Measurements from ENCODE around the gene YES1.
"Not testable (repeated sequence)": the region's sequence is repeated elsewhere in the genome, so short reads cannot be mapped to it uniquely, and the experiment has no call there.

The YES1 gene

DNA sequence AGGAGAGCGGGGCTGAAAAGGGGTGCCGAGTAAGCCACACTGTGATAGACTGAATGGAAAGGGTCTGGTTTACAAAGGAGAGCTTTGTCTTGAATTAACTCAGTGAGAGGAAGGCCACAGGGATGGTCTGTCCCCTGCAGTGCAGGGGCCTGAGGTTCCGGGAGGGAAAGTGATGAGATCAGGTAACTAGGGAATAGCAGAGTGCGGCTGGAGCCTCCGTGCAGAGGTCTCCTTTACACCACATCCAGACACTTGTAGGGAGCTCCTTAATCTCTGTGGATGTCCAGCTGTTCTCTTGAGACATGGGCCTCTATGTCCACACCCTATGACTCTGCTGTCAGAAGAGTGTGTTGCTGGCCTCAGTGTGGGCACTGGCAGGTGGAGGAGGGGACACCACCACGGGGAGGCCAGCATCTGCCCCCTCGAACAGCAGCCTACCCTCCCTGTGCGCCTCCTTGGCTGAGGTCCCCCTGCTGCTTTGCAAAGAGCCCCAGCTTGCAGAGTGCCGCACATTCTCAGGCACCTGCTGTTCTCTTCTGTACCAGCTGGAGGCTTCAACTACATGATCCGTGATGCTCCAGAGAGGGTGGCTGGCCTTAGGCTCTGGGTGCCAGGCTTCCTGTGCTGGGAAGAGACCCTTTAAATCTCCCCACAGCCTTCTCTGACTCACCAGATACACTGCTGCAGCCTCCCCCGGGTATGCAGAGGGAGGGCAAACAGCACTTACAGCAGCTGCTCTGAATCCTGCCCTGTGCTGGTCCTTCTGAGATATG lies 125.5 kb downstream of the YES1 start:
- no peak for DNase-seq (ENCODE audit: low read depth in 1 of 2, low spot score in 1 of 2)

DNA sequence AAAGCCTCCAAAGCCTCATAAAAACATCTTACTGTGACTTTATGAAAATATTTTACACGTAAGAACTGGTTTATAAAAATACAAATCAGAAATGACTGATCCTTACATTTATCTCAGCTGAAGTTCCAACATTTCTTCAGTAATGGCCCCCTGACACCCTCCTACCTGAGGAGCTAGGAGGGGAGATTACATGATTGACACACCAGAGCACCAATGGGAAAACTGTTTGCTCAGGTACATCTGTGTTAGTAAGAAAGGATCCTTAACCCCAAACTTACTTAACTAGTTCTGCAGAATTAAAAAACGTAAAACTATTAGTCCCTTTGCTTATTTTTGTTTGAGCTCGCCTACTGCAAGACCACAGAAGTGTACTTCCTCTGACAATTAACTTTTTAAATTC lies 126.6 kb downstream of the YES1 start:
- DNase-seq (ENCODE audit: low read depth in 1 of 2, low spot score in 1 of 2), result no peak

DNA sequence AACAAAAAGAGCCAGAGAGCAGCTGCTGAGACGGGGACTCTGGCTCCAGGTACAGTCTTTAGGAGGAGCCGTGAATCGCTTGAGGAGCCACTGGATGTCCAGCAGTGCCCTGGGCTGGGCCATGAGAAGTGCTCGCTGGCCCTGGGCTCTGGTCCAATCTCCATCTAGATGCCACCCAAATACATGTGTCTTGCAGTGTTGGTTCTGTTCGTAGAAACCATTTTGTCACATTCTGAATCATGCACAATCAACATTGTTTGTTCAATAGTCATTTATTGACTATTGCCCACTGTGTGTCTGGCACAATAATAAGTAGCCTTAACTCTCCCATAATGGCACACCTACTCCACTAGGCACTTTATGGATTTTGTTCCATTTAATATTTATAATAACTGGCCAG lies 128.5 kb downstream of the YES1 start:
- no peak for DNase-seq (ENCODE audit: low read depth in 1 of 2, low spot score in 1 of 2)

GRCh38 chr18:682833-683232 lies 129.2 kb downstream of the YES1 start:
- DNase-seq (ENCODE audit: low read depth in 1 of 2, low spot score in 1 of 2), result no peak

DNA sequence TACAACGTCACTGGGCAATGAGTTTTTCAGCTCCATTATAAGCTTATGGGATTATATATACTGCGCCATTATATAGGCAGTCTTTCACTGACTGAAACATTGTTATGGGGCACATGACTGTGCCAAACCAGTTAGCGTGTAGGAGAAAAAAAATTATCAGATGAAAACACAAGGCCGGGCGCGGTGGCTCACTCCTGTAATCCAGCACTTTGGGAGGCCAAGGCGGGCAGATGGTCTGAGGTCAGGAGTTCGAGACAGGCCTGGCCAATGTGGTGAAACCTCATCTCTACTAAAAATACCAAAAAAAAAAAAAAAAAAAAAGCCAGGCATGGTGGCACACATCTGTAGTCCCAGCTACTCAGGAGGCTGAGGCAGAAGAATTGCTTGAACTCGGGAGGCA lies 129.6 kb downstream of the YES1 start:
- not testable (repeated sequence) for DNase-seq (ENCODE audit: low read depth in 1 of 2, low spot score in 1 of 2)

GRCh38 chr18:681985-682384 lies 130.1 kb downstream of the YES1 start:
- DNase-seq (ENCODE audit: low read depth in 1 of 2, low spot score in 1 of 2), result no peak

- DNase-seq (ENCODE audit: low read depth in 1 of 2, low spot score in 1 of 2), result no peak
Measured at GRCh38 chr18:680392-680791, 131.7 kb downstream of the YES1 start.

- no peak for DNase-seq (ENCODE audit: low read depth in 1 of 2, low spot score in 1 of 2)
Measured at GRCh38 chr18:679516-679915, 132.5 kb downstream of the YES1 start.

- no peak for DNase-seq (ENCODE audit: low read depth in 1 of 2, low spot score in 1 of 2)
Measured at GRCh38 chr18:678482-679182, 133.4 kb downstream of the YES1 start.

- DNase-seq (ENCODE audit: low read depth in 1 of 2, low spot score in 1 of 2), result no peak
Measured at GRCh38 chr18:677951-678381, 134.1 kb downstream of the YES1 start.

DNA sequence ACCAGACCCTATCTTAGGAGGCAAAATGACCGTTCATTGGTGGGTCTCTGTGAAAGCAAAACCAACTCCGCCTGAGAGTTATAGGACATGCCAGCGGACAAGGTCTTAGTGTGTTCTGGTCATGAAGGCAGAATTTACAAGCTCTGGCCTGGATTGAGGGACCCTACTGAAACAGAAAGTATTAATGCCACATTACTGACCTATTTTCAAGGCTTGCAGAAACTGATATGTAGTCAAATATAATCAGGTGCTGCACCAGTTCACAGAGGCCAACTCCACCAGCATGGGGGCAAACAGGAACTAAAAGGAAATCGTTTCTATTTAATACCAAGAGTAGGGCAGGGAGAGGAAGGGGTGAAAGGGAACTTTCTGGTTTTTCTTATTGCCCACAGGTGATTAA lies 134.9 kb downstream of the YES1 start:
- no peak for DNase-seq (ENCODE audit: low read depth in 1 of 2, low spot score in 1 of 2)

DNA sequence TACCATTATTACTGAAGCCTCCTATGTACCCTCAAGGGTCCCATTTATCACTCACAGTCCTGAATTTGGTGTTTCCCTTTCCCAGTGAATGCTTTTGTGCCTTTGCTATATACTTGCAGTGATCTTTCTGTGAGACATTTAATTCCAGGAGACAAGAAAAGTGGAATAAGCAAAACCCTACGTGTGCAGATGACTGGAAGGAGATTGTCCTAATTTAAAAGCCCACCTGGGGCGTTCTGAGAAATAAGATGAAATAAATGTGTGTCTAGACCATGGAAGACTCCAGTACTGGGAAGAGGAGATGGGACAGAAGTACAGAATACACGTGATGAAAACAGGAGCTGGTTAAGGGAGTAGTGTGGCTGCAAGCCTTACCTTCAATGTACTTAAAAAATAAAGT lies 135.3 kb downstream of the YES1 start:
- DNase-seq (ENCODE audit: low read depth in 1 of 2, low spot score in 1 of 2), result no peak

DNA sequence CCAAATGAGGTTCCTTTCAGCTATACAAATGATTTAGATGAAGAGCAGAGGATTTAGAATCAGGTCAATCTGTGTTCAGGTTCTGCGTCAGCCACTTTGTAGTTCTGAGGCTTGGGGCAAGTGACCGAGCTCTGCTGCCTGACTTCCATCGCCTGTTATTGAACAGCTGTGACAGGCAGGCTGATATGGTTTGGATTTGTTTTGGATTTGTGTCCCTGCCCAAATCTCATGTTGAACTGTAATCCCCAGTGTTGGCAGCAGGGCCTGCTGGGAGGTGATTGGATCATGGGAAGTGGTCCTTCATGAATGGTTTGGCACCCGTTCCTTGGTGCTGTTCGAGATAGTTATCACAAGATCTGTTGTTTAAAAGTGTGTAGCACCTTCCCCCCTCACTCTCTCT lies 136.0 kb downstream of the YES1 start:
- no peak for DNase-seq (ENCODE audit: low read depth in 1 of 2, low spot score in 1 of 2)

DNA sequence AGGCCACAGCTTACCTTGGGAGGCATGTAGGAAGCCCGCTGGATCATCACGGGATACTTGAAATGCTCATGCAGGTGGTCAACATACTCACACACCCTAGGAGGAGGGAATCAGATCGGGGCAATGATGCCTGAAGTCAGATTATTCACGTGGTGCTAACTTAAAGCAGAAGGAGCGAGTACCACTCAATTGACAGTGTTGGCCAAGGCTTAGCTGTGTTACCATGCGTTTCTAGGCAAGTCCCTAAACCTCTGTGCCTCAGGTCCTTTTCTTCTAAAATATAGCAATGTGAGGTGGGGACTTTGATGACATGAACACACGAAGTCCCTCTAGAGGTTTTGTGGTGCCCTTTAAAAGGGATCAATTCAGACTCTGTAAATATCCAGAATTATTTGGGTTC lies 136.7 kb downstream of the YES1 start:
- DNase-seq (ENCODE audit: low read depth in 1 of 2, low spot score in 1 of 2), result no peak

DNA sequence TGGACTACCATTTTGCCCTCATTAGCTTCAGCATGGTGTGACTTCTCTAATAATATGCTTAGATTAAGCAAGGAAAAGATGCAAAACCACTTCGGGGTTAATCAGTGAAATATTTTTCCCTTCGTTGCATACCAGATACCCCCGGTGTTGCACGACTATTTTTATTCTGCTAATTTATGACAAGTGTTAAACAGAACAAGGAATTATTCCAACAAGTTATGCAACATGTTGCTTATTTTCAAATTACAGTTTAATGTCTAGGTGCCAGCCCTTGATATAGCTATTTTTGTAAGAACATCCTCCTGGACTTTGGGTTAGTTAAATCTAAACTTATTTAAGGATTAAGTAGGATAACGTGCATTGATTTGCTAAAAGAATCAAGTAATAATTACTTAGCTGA lies 138.3 kb downstream of the YES1 start:
- no peak for DNase-seq (ENCODE audit: low read depth in 1 of 2, low spot score in 1 of 2)

- no peak for DNase-seq (ENCODE audit: low read depth in 1 of 2, low spot score in 1 of 2)
Measured at GRCh38 chr18:673317-673716, 138.7 kb downstream of the YES1 start.
